Stomach (tissue), 4 donors: ENCODE data around the gene RPS6KL1.

Experiments used
- EP300 ChIP-seq: sonication (generic); formaldehyde crosslinking; IDR thresholded peaks from one replicate; pipeline ENCODE4 v1.6.1; 2017; ENCODE audit warnings: antibody characterized with exemption
- POLR2A ChIP-seq, 4 donors: fragments of 450-650 bp; IDR thresholded peaks; one replicate each; pipeline ENCODE4 v1.6.1; 2016; ENCODE audit warnings: antibody characterized with exemption in 4 of 4, control low read depth in 2 of 4, mild to moderate bottlenecking in 1 of 4, moderate library complexity in 1 of 4
- POLR2AphosphoS5 ChIP-seq, 3 donors: sonication (generic); formaldehyde crosslinking; IDR thresholded peaks; one replicate each; pipeline ENCODE4 v1.6.1; 2016; ENCODE audit warnings: antibody characterized with exemption in 3 of 3
- TF ChIP-seq, protein P1 (sequence below), 7 experiments: fragments of 450-650 bp in 4 of 7; fragments of 200-600 bp in 3 of 7; sonication (generic) in 3 of 7; IDR thresholded peaks; one replicate each; pipeline ENCODE4 v1.5.1; 2016 to 2019; ENCODE audit warnings: antibody characterized with exemption in 7 of 7, control low read depth in 2 of 7, mild to moderate bottlenecking in 1 of 7

GRCh38 chr14:74954947-74955228 lies 31.8 kb upstream of the RPS6KL1 start:
- TF ChIP-seq EP300 (no peak), POLR2A (IDR thresholded peaks at IDR 0.05) (no peak), POLR2AphosphoS5 (IDR thresholded peaks at IDR 0.05) (no peak)
- TF ChIP-seq, protein P1, sequence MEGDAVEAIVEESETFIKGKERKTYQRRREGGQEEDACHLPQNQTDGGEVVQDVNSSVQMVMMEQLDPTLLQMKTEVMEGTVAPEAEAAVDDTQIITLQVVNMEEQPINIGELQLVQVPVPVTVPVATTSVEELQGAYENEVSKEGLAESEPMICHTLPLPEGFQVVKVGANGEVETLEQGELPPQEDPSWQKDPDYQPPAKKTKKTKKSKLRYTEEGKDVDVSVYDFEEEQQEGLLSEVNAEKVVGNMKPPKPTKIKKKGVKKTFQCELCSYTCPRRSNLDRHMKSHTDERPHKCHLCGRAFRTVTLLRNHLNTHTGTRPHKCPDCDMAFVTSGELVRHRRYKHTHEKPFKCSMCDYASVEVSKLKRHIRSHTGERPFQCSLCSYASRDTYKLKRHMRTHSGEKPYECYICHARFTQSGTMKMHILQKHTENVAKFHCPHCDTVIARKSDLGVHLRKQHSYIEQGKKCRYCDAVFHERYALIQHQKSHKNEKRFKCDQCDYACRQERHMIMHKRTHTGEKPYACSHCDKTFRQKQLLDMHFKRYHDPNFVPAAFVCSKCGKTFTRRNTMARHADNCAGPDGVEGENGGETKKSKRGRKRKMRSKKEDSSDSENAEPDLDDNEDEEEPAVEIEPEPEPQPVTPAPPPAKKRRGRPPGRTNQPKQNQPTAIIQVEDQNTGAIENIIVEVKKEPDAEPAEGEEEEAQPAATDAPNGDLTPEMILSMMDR (IDR thresholded peaks at IDR 0.05) = no peak
